HAP-1 (cell line): ENCODE results near the gene KLF14.
A peak's percentile ranks its signal among the peaks of the same experiment; 100 is the strongest.
"Not testable (repeated sequence)": the region's sequence is repeated elsewhere in the genome, so short reads cannot be mapped to it uniquely, and the experiment has no call there.

Experiments
- DNase-seq, 2 experiments: peaks; one replicate each; pipeline ENCODE4 v3.0.0-alpha.2; 2016 to 2020; ENCODE audit warnings: low spot score in 2 of 2
- H3K27me3 ChIP-seq: fragments of 250-450 bp; sonication (Bioruptor Pico); 2 replicates; pipeline ENCODE4 v1.5.1; 2020; ENCODE audit warnings: low read depth, mild to moderate bottlenecking, moderate library complexity
- H3K36me3 ChIP-seq: fragments of 250-450 bp; sonication (Bioruptor Pico); replicated peaks from 2 replicates; pipeline ENCODE4 v1.5.1; 2020; ENCODE audit warnings: mild to moderate bottlenecking
- H3K4me1 ChIP-seq: fragments of 250-450 bp; sonication (Bioruptor Pico); 2 replicates; pipeline ENCODE4 v1.5.1; 2020; ENCODE audit warnings: mild to moderate bottlenecking
- H3K4me3 ChIP-seq: fragments of 250-450 bp; sonication (Bioruptor Pico); 2 replicates; pipeline ENCODE4 v1.5.1; 2020; ENCODE audit warnings: mild to moderate bottlenecking, moderate library complexity
- H3K9me3 ChIP-seq: fragments of 250-450 bp; sonication (Bioruptor Pico); 2 replicates; pipeline ENCODE4 v1.5.1; 2020; ENCODE audit warnings: mild to moderate bottlenecking, moderate library complexity
- in situ Hi-C: fragments of 300-500 bp; cut with MboI; formaldehyde crosslinking; loops from 3 replicates; pipeline ENCODE4 v1.14.3; 2020; ENCODE audit warnings: low sequenced_read_pairs, inconsistent platforms, mixed read lengths

Gene KLF14

GRCh38 chr7:130733931-130734814, at the start of gene KLF14:
Gene KLF14, minus strand, starts transcription at chr7:130734207. Its CDS starts 174 bp downstream, at chr7:130734033.
- DNase-seq, result peak in 1 of 2 experiments; percentile 29
- Histone ChIP-seq H3K4me3 (peak within 1 kb of the TSS; percentile 26), H3K4me1 (peaks cover 5% of the 10 kb centered on the region), H3K36me3 (no peaks in the 10 kb centered on the region), H3K9me3 (no peaks in the 10 kb centered on the region), H3K27me3 (peaks cover 73% of the 10 kb centered on the region)
- in situ Hi-C loops, result no loop called here

DNA sequence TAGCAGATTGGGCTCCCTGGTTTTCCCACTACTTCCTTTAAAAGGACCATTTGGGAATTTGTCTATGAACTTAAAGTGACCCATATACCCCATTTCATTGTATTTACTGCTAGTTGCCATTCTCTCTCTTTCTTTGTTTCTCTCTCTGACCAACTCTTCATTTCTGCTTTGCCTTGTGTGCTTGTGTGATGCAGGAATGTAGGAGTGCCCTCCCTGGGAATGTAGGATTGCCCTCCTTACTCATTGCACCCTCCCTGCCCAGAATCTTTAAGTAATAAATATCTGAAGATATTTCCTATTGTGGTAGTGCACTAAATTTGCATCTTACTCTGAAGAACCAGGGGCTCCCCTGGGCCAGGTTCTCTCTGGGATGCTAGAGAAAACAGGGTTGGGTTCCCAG, 47.3 kb upstream of the KLF14 start:
- Histone ChIP-seq H3K4me1 (no peaks in the 10 kb centered on the region), H3K4me3 (no peak overlapping the region), H3K27me3 (peaks cover 3% of the 10 kb centered on the region; the same call in 1 of the 2 replicates), H3K36me3 (no peaks in the 10 kb centered on the region), H3K9me3 (no peaks in the 10 kb centered on the region)
- in situ Hi-C loops, result no loop called here
- no peak for DNase-seq

DNA sequence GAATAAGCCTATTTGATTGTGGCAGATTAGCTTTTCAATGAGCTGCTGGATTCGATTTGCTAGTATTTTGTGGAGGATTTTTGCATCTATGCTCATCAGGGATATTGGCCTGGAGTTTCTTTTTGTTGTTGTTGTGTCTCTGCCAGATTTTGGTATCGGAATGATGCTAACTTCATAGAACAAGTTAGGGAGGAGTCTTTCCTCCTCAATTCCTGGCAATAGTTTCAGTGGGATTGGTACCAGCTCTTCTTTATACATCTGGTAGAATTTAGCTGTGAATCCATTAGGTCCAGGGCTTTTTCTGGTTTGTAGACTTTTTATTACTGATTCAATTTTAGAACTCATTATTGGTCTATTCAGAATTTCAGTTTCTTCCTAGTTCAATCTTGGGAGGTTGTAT, 43.4 kb upstream of the KLF14 start:
- no peaks in the 10 kb centered on the region for H3K27me3 ChIP-seq
- in situ Hi-C loops, result no loop called here
- no peak for DNase-seq
- no peaks in the 10 kb centered on the region for H3K36me3 ChIP-seq
- no peaks in the 10 kb centered on the region for H3K4me1 ChIP-seq
- no peak overlapping the region for H3K4me3 ChIP-seq
- H3K9me3 ChIP-seq, result no peaks in the 10 kb centered on the region

DNA sequence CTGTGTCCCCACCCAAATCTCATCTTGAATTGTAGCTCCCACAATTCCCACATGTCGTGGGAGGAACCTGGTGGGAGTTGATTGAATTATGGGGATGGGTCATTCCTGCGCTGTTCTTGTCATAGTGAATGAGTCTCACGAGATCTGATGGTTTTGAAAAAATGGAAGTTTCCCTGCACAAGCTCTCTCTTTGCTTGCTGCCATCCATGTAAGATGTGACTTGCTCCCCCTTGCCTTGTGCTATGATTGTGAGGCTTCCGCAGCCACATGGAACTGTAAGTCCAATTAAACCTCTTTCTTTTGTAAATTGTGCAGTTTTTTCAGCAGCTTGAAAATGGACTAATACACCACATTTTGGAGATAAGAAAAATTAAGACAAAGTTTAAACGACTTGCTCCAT, 38.4 kb upstream of the KLF14 start:
- not testable (repeated sequence) for H3K4me1 ChIP-seq, H3K9me3 ChIP-seq, H3K4me3 ChIP-seq, H3K36me3 ChIP-seq, DNase-seq, H3K27me3 ChIP-seq
- in situ Hi-C loops, result loop anchor here (25.0 kb wide), 2 partner anchors 535 to 710 kb away; partner anchors contain the start of genes KLHDC10 and ZC3HC1

DNA sequence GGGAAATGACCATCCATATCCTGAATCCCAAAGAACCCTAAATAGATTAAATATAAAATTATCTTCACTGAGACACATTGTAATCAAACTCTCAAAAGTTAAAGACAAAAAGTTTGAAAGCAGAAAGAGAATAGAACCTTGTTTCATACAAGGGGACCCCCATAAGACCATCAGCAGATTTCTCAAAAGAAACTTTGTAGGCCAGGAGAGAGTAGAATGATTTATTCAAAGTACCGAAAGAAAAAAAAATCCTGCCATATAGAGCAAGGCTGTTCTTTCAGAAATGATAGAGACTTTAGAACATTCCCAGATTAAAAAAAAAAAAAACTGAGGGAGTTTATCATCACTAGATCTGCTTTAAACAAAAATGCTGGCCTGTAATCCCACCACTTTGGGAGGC, 34.8 kb upstream of the KLF14 start:
- Histone ChIP-seq H3K36me3 (no peaks in the 10 kb centered on the region), H3K4me3 (no peak overlapping the region), H3K27me3 (no peaks in the 10 kb centered on the region), H3K9me3 (no peaks in the 10 kb centered on the region; the same call in 1 of the 2 replicates), H3K4me1 (no peaks in the 10 kb centered on the region)
- DNase-seq, result no peak
- in situ Hi-C loops, result loop anchor here (25.0 kb wide), 2 partner anchors 532 to 707 kb away; partner anchors contain the start of genes KLHDC10 and ZC3HC1

- H3K36me3 ChIP-seq, H3K4me1 ChIP-seq, H3K27me3 ChIP-seq, H3K9me3 ChIP-seq, H3K4me3 ChIP-seq, DNase-seq: not testable (repeated sequence)
- in situ Hi-C loops, result loop anchor here (25.0 kb wide), 2 partner anchors 527 to 702 kb away; partner anchors contain the start of genes KLHDC10 and ZC3HC1
Measured at GRCh38 chr7:130764569-130764968, 30.6 kb upstream of the KLF14 start.

DNA sequence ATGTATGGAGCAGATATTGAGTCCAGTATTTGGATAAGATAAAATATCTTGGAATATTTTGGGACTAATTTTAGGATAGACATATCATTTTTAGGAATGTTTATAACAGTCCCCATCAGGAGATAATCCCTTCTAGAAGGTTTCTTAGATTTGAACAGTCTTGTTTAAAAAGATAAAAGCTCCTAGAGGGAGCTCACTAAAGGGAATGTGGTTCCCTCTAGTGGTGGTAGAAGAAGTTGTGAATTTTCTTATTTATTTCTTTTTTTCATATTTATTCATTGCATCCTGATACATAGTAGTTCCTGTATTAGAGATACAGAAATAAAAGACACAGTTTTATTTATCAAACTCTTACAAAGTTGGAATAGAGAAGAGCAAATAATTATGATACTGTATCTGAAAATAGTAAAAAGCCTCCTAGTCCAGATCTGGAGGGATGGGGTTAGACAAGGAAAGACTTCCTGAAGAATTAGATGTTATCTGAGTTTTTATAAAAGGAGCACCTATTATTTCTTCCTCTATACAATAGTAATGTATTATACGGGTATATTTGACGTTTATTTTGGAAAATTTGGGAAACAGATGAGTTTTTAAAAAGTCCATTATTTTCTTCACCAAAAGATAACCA, 24.5 kb upstream of the KLF14 start:
- H3K9me3 ChIP-seq, result no peaks in the 10 kb centered on the region
- DNase-seq, result peak in 1 of 2 experiments; percentile 65
- no peak overlapping the region for H3K4me3 ChIP-seq
- no peaks in the 10 kb centered on the region for H3K36me3 ChIP-seq
- no peaks in the 10 kb centered on the region for H3K4me1 ChIP-seq
- in situ Hi-C loops, result loop anchor here (25.0 kb wide), 2 partner anchors 521 to 696 kb away; partner anchors contain the start of genes KLHDC10 and ZC3HC1
- peaks cover 4% of the 10 kb centered on the region for H3K27me3 ChIP-seq

DNA sequence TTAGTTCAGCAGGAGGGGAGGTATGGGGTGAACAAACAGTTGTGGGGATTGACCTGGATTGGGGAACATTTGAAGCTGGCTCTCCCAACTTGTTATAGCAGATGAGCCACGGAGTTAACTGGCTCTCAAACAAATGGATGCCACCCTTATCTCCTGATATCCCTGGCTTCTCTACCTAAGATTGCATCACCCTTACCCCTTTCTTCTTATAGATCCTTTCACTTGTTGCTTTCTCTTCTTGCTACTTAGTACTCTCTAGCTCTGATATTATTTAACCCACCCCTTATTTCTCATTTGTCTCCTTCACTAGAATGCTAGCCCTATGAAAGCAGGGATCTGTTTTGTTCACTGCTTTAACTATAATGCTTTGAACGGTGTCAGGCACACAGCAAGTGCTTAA, 22.3 kb upstream of the KLF14 start:
- H3K9me3 ChIP-seq, result no peaks in the 10 kb centered on the region
- H3K4me1 ChIP-seq, result no peaks in the 10 kb centered on the region
- no peak for DNase-seq
- H3K36me3 ChIP-seq, result no peaks in the 10 kb centered on the region
- H3K27me3 ChIP-seq, result peaks cover 6% of the 10 kb centered on the region
- no peak overlapping the region for H3K4me3 ChIP-seq
- in situ Hi-C loops, result loop anchor here (25.0 kb wide), 2 partner anchors 519 to 694 kb away; partner anchors contain the start of genes KLHDC10 and ZC3HC1

DNA sequence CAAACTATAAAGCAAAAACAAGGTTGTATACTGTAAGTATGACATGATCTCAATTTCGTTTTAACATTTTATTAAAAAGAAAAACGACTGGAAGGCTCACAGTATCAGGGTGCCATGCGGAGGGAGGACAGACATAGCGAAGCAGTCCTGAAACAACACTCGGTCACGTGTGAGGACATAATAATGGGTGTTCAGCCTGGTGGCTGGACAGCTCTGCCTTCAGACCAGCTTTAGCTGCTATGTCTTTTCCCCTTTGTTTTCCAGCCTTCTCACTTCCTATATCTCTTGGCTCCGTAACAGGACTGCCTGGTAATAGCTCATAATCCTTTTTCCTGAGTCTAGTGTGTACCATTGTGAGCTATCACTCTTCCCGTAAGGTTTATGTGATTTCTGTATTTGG, 18.4 kb upstream of the KLF14 start:
- in situ Hi-C loops, result loop anchor here (25.0 kb wide), 2 partner anchors 515 to 690 kb away; partner anchors contain the start of genes KLHDC10 and ZC3HC1
- H3K36me3 ChIP-seq, result no peaks in the 10 kb centered on the region
- no peak overlapping the region for H3K4me3 ChIP-seq
- no peaks in the 10 kb centered on the region for H3K4me1 ChIP-seq
- no peak for DNase-seq
- H3K27me3 ChIP-seq, result peaks cover 24% of the 10 kb centered on the region
- H3K9me3 ChIP-seq, result no peaks in the 10 kb centered on the region

GRCh38 chr7:130750755-130751154, 16.7 kb upstream of the KLF14 start:
- no peaks in the 10 kb centered on the region for H3K4me1 ChIP-seq
- peaks cover 39% of the 10 kb centered on the region for H3K27me3 ChIP-seq
- no peaks in the 10 kb centered on the region for H3K36me3 ChIP-seq
- in situ Hi-C loops, result loop anchor here (25.0 kb wide), 2 partner anchors 513 to 688 kb away; partner anchors contain the start of genes KLHDC10 and ZC3HC1
- H3K9me3 ChIP-seq, result no peaks in the 10 kb centered on the region
- H3K4me3 ChIP-seq, result no peak overlapping the region
- no peak for DNase-seq

DNA sequence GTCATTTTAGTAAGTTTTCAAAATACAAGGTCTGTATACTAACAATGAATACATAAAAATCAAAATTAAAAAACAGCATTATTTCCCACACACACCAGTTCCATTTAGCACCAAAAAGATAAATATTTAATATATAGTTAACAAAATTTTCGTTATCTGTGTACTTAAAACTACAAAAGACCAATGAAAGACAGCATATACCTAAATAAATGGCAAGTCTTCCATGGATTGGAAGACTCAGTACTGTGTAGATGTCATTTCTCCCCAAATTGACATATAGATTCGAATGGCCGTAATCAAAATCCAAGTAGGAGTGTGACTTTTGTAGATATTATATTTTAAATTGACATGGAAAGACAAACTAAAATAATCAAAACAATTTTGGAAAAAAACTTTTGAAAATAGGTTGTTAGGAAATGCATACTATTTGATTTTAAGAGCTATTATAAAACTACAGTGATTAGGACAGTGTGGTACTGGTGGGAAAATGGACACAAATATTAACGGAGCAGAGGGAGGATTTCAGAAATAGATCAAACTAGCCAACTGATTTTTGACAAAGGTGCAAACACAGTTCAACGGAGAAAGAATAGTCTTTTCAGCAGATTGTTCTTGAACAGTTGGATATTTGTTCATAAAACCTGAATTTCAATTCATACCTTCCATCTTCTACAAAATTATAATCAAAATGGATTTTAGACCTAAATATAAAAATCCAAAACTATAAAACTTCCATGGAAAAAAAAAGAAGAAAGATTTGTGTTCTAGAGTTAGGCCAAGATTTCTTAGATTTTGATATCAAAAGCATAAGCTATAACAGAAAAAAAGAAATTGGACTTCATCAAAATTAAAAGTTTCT, 14.8 kb upstream of the KLF14 start:
- Histone ChIP-seq H3K4me1 (no peaks in the 10 kb centered on the region), H3K36me3 (no peaks in the 10 kb centered on the region), H3K9me3 (no peaks in the 10 kb centered on the region), H3K27me3 (peaks cover 48% of the 10 kb centered on the region), H3K4me3 (no peak overlapping the region)
- DNase-seq, result no peak
- in situ Hi-C loops, result no loop called here

DNA sequence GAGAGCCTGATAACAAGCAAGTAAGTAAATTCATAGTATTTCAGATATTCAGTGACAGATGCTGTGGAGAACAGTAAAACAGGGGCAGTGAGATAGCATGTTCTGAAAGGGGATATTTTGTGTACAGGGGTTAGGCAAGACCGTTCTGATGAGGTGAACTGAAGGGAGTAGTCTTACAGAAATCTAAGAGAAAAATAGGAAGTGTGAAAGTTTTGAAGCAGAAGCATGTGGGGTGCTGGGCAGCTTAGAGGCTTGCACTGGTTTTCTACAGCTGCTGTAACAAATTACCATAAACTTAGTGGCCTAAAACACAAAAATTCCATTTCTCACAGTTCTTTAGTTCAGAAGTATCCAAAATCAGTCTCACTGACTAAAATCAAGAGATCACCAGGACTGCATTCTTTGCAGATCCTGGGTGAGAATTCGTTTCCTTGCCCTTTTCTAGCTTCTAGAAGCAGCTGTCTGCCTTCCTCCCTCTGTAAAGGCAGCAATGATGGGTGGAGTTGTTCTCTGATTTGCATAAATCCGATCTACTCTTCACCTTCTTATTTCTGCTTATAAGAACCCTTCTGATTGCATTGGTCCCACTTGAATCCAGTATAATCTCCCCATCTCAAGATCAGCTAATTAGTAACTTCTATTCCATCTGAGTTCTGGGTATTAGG, 7.5 kb upstream of the KLF14 start:
- Histone ChIP-seq H3K4me3 (no peak overlapping the region), H3K36me3 (no peaks in the 10 kb centered on the region), H3K4me1 (no peaks in the 10 kb centered on the region), H3K9me3 (no peaks in the 10 kb centered on the region), H3K27me3 (peaks cover 85% of the 10 kb centered on the region)
- no peak for DNase-seq
- in situ Hi-C loops, result no loop called here

- Histone ChIP-seq H3K27me3 (peaks cover 85% of the 10 kb centered on the region), H3K9me3 (no peaks in the 10 kb centered on the region), H3K36me3 (no peaks in the 10 kb centered on the region), H3K4me1 (no peaks in the 10 kb centered on the region), H3K4me3 (no peak overlapping the region)
- DNase-seq, result no peak
- in situ Hi-C loops, result no loop called here
Measured at GRCh38 chr7:130740606-130741005, 6.6 kb upstream of the KLF14 start.
